Osteoblast (primary cell): ENCODE data around the gene ULK4. TPM values are rescaled to one million over a fixed set of nuclear protein-coding genes. Genes with fewer than 3 reads are reported as not detected.

ENCODE experiments used
- DNase-seq: peaks from one replicate; pipeline ENCODE4 v3.0.0; 2011; ENCODE audit warnings: low spot score, mixed read lengths; ENCODE audit not compliant: insufficient read length; ENCODE audit errors: missing footprints
- H2AFZ ChIP-seq: 2 replicates; pipeline ENCODE4 v1.6.0; 2011; ENCODE audit warnings: mild to moderate bottlenecking, low read length
- H3K27ac ChIP-seq: 2 replicates; pipeline ENCODE4 v1.5.1; 2011; ENCODE audit warnings: mild to moderate bottlenecking, low read depth, low read length, moderate library complexity
- H3K27me3 ChIP-seq: 2 replicates; pipeline ENCODE4 v1.6.0; 2012; ENCODE audit warnings: mild to moderate bottlenecking, control low read depth, inconsistent platforms, low read length, moderate library complexity; ENCODE audit not compliant: insufficient read depth
- H3K36me3 ChIP-seq: 2 replicates; pipeline ENCODE4 v1.5.1; 2011; ENCODE audit warnings: mild to moderate bottlenecking, low read length, control low read depth, moderate library complexity; ENCODE audit not compliant: insufficient read depth
- H3K4me1 ChIP-seq: 2 replicates; pipeline ENCODE4 v1.5.1; 2011; ENCODE audit warnings: mild to moderate bottlenecking, low read length, control low read depth, moderate library complexity; ENCODE audit not compliant: insufficient read depth
- H3K4me2 ChIP-seq: 2 replicates; pipeline ENCODE4 v1.6.0; 2011; ENCODE audit warnings: mild to moderate bottlenecking, low read length; ENCODE audit not compliant: insufficient read depth
- H3K4me3 ChIP-seq: fragments of 200-600 bp; sonication (generic); 3 replicates; pipeline ENCODE4 v1.5.1; 2012; ENCODE audit warnings: mild to moderate bottlenecking, low read length, inconsistent platforms; ENCODE audit not compliant: insufficient read depth
- H3K79me2 ChIP-seq: 2 replicates; pipeline ENCODE4 v1.6.0; 2012; ENCODE audit warnings: mild to moderate bottlenecking, low read length, control low read depth, inconsistent platforms; ENCODE audit not compliant: insufficient read depth
- H3K9me3 ChIP-seq: 2 replicates; pipeline ENCODE4 v1.5.1; 2011; ENCODE audit warnings: low read depth, low read length, control low read depth
- H4K20me1 ChIP-seq: 2 replicates; pipeline ENCODE4 v1.6.0; 2012; ENCODE audit warnings: mild to moderate bottlenecking, low read length, control low read depth; ENCODE audit not compliant: insufficient read depth
- total RNA-seq: library from RNA; depleted of rRNA; stranded (reverse); fragments of >200 nt; gene quantifications from 2 replicates; pipeline ENCODE4 v1.2.3, GENCODE V29; 2012
- TF ChIP-seq, protein P1 (sequence below): IDR thresholded peaks from 2 replicates; pipeline ENCODE4 v1.5.1; 2011; ENCODE audit warnings: mild to moderate bottlenecking, low read depth, low read length, moderate library complexity; ENCODE audit errors: extremely low read depth

ULK4 gene
- 20.6 and 23.9 TPM in 2 replicates for total RNA-seq

DNA sequence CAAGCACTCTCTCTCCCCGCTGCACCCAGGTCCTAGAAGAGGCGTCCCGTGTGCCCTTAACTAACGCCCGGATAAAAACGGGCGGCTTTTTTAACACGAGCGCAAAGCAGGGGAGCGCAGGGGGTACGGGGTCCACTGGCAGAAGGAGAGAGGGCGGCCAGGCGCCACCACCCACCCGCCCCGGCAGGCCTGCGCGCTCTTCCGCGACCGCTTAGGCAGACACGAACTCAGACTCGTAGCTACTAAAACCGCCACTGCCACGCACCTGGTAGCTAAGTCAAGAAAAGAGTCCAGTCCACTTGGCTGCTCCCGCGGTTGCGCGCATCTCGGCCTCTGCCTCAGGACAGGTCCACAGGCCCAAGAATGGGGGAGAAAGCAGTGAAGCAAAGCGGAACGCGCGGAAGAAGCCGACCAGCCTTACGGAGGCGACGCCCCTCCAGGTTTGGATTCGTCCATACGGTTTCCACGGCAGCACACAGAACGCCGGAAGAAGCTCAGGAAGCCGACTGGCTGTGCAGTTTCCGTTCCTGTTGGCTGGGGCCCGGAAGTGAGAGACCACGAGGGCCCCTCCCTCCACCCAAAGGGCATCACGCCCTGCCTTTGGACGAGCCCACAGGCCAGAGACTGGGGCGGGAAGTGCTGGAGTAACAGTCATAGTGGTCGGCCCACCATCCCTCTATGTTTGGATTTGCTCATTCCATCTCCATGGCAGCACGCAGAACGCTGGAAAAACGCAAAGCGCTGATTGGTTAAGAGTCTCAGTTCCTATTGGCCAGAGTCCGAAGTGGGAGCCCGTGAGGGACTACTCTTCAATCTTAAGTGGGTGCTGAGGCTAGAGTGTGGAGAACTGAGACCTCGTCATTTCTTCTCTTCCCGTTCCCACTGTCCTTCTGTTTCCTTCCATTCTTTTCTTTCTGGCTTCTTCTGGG lies at the start of gene ULK4:
Gene ULK4 (minus strand): TSS at position 353 of the 929 bp plus-strand sequence. CDS start 7,344 bp downstream, outside the sequence.
- Histone ChIP-seq H3K79me2 (peaks cover 16% of the 10 kb centered on the region), H3K27ac (peak within 1 kb of the TSS; percentile 93), H4K20me1 (no peaks in the 10 kb centered on the region), H3K4me3 (peak within 1 kb of the TSS; percentile 96), H3K27me3 (no peaks in the 10 kb centered on the region), H3K4me1 (peaks cover 11% of the 10 kb centered on the region), H3K36me3 (no peaks in the 10 kb centered on the region), H2AFZ (peak within 1 kb of the TSS; percentile 96), H3K4me2 (peak within 1 kb of the TSS; percentile 94), H3K9me3 (no peaks in the 10 kb centered on the region)
- peak; percentile 96 for DNase-seq
- TF ChIP-seq, protein P1, sequence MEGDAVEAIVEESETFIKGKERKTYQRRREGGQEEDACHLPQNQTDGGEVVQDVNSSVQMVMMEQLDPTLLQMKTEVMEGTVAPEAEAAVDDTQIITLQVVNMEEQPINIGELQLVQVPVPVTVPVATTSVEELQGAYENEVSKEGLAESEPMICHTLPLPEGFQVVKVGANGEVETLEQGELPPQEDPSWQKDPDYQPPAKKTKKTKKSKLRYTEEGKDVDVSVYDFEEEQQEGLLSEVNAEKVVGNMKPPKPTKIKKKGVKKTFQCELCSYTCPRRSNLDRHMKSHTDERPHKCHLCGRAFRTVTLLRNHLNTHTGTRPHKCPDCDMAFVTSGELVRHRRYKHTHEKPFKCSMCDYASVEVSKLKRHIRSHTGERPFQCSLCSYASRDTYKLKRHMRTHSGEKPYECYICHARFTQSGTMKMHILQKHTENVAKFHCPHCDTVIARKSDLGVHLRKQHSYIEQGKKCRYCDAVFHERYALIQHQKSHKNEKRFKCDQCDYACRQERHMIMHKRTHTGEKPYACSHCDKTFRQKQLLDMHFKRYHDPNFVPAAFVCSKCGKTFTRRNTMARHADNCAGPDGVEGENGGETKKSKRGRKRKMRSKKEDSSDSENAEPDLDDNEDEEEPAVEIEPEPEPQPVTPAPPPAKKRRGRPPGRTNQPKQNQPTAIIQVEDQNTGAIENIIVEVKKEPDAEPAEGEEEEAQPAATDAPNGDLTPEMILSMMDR, result no peak

DNA sequence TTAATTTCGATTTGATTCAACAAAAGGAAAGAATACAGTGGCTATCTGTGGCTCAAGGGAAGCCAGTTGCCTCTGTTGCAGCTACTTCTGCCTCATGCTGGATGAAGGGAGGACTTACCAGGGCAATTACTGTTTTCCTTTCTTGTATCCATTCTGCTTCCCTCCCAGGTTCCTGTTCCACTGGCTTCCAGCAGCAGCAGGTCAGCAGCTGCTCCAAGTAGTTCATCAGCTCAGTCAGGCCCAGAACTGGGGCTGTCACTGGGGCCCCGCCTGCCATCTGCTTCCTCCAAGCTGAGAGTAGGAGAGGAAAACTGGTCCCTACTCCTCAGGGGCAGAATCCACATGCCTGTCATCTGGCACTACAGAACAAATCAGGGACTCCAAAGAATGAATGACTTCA lies 48.6 kb upstream of the ULK4 start:
- Histone ChIP-seq H4K20me1 (peaks cover 8% of the 10 kb centered on the region), H3K9me3 (no peaks in the 10 kb centered on the region), H3K4me2 (no peak overlapping the region), H2AFZ (no peak overlapping the region), H3K36me3 (no peaks in the 10 kb centered on the region), H3K27me3 (no peaks in the 10 kb centered on the region), H3K4me3 (no peak overlapping the region), H3K4me1 (peaks cover 11% of the 10 kb centered on the region), H3K27ac (no peak overlapping the region), H3K79me2 (peaks cover 17% of the 10 kb centered on the region)
- TF ChIP-seq, protein P1, result no peak
- peak; percentile 78 for DNase-seq

DNA sequence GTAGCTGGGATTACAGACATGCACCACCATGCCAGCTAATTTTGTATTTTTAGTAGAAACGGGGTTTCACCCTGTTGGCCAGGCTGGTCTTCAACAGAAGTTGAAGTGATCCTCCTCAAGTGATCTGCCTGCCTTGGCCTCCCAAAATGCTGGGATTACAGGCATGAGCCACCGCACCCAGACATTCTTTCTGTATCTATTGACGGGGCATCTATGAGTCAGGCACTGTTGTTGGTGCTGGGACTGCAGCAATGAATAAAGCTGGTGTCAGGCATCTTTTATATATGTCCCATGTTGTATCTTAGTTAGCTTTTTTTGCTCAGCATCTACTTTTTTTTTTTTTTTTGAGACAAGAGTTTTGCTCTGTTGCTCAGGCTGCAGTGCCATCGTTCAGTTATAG lies 47.6 kb upstream of the ULK4 start:
- DNase-seq, result peak; percentile 58
- TF ChIP-seq, protein P1, result no peak
- H3K4me3 ChIP-seq, result no peak overlapping the region
- H3K9me3 ChIP-seq, result no peaks in the 10 kb centered on the region
- H3K36me3 ChIP-seq, result no peaks in the 10 kb centered on the region
- H3K27ac ChIP-seq, result no peak overlapping the region
- no peak overlapping the region for H2AFZ ChIP-seq
- H3K27me3 ChIP-seq, result no peaks in the 10 kb centered on the region
- no peak overlapping the region for H3K4me2 ChIP-seq
- H3K4me1 ChIP-seq, result no peaks in the 10 kb centered on the region
- peaks cover 6% of the 10 kb centered on the region for H3K79me2 ChIP-seq
- no peaks in the 10 kb centered on the region for H4K20me1 ChIP-seq

DNA sequence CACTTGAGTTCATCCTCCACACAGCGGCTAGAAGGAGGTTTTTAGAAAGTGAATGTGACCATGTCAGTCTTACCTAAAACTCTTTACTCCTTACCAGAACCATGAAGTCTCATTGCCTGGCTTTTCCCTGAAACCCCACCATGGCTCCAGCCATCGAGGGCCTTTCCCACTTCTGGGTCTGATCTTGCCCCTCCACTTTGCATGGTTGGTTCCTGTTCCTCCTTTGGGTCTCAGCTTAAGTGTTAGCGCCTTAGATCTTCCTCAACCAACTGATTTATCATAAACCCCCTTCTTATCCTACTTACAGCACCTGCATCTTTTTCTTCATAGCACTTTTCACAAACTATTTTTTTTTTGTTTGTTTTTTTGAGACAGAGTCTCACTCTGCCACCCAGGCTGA lies 45.9 kb upstream of the ULK4 start:
- DNase-seq, result no peak
- H3K36me3 ChIP-seq, result no peaks in the 10 kb centered on the region
- no peak overlapping the region for H3K4me2 ChIP-seq
- H3K79me2 ChIP-seq, result no peaks in the 10 kb centered on the region
- no peak overlapping the region for H2AFZ ChIP-seq
- H3K27ac ChIP-seq, result no peak overlapping the region
- H3K4me1 ChIP-seq, result no peaks in the 10 kb centered on the region
- H3K4me3 ChIP-seq, result no peak overlapping the region
- H3K27me3 ChIP-seq, result no peaks in the 10 kb centered on the region
- no peaks in the 10 kb centered on the region for H4K20me1 ChIP-seq
- TF ChIP-seq, protein P1, result no peak
- H3K9me3 ChIP-seq, result peaks cover under 1% of the 10 kb centered on the region
